GM20000 (cell line): ENCODE data around the gene CMIP.

Experiments used
- DNase-seq: peaks from one replicate; pipeline ENCODE4 v3.0.0; 2012; ENCODE audit warnings: low spot score
- TF ChIP-seq, protein P1 (sequence below): IDR thresholded peaks from 2 replicates; pipeline ENCODE4 v1.5.1; 2012; ENCODE audit warnings: mild to moderate bottlenecking, control low read depth; ENCODE audit errors: extremely low read depth, missing control alignments

Gene CMIP

DNA sequence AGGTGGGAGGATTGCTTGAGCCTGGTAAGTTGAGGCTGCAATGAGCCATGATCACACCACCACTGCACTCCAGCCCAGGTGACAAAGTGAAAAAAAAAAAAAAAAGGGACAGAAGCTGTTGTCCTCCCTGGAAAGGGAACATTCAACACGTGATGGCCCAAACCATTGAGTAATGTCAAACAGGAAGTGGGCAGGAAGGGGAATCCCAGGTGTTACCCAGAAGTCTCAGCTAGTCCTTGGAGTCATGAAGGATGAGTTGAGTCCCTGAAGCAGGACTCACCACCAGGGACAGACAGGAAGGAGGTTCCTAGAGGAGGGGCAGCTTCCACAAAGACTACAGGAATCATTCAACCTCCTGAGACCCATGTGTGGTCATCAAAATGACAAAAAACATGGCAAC, 19.8 kb upstream of the CMIP start:
- no peak for DNase-seq

DNA sequence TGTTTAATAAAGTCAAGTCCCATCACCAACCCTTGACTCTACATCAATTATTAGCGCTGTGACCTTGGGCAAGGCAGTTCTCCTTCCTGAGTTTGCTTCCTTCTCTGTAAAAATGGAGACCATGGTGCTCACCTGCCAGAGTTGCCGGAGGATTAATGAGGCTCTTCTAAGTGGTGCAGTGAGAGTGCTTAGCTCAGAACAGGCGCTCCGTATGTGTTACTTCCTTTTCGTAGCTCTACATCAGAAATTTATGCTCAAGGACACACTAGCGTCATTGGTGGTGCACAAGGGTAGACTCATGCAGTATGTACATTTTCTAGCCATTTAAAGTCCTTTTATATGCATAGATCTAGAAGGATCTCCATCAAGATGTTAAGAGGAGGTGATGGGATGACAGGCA, 17.4 kb upstream of the CMIP start:
- TF ChIP-seq, protein P1, sequence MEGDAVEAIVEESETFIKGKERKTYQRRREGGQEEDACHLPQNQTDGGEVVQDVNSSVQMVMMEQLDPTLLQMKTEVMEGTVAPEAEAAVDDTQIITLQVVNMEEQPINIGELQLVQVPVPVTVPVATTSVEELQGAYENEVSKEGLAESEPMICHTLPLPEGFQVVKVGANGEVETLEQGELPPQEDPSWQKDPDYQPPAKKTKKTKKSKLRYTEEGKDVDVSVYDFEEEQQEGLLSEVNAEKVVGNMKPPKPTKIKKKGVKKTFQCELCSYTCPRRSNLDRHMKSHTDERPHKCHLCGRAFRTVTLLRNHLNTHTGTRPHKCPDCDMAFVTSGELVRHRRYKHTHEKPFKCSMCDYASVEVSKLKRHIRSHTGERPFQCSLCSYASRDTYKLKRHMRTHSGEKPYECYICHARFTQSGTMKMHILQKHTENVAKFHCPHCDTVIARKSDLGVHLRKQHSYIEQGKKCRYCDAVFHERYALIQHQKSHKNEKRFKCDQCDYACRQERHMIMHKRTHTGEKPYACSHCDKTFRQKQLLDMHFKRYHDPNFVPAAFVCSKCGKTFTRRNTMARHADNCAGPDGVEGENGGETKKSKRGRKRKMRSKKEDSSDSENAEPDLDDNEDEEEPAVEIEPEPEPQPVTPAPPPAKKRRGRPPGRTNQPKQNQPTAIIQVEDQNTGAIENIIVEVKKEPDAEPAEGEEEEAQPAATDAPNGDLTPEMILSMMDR = no peak
- DNase-seq = no peak

More for the DNA sequence above, 19.8 kb upstream of the CMIP start:
- TF ChIP-seq, protein P1 = no peak

DNA sequence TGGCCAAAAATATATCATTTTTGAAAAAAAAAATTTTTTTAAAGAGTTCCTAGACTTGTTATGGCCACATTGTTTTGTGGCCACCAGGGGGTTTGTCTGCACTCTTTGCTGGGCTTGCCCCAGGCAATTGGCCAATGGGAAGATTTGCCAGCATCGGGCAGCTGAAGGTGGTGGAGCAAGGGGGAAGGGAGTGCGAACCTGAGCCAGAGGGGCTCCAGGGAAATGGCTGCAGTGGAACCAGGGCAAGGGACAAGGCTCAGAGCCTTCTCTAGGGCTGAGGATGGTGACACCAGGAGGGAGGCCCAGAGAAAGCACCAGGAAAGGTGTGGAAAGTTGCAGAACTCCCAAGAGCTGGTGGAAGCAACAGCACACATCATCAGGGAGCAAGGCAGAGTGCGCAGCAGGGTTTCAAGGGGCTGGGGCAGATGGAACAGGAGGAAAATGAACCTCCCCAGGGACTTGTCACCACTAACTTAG, 15.5 kb upstream of the CMIP start:
- DNase-seq = no peak
- TF ChIP-seq, protein P1 = no peak

GRCh38 chr16:81431554-81432353, 12.9 kb upstream of the CMIP start:
- TF ChIP-seq, protein P1 = no peak
- DNase-seq = no peak

DNA sequence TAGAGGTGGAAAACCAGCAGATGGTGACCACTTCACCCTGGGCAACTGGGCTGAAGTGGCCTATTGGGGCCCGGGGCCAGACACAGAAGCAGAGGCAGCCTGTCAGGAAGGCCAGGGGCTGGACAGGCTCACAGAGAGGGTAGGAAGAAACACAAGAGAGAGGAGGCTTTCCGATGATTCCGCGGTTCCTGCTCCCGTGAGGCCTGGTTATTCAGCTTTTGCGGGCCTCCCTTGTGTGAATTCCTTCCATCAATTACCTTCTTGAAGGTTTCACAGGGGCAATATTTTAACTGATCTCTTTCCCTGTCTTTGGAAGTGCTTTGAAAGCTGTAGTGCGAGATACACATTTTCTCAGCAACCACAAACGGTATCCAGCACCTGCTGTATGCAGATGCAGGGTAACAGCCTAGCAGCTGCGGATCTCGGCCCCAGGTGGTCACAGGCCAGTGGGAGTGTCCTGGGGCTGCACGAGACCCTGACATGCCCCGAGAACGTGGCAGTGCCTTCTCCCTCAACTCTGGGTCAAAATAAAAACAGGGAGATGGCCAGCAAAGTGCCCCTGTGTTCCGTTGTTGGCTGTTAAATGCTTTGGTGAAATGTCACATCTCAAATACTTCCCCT, 11.6 kb upstream of the CMIP start:
- no peak for DNase-seq
- TF ChIP-seq, protein P1 = no peak

DNA sequence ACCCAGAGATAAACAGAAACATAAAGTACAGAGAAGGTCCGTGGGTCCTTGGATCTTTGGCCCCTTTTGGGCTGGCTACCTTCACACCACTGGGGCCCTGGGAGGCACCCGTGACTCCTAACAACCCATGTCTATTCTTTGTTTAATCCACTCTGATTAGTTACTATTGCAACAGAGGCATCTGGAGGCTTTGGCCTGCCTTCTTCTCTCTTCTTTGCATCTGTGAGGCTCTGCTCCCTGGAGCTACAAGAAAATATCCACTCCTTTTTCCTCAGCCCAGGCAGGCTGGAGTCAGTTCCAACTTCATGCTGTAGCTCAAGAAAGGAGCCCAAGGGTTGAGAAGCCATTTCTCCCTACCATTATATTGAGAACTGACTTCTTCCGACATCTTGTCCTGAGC, 9.5 kb upstream of the CMIP start:
- no peak for DNase-seq
- TF ChIP-seq, protein P1 = no peak

DNA sequence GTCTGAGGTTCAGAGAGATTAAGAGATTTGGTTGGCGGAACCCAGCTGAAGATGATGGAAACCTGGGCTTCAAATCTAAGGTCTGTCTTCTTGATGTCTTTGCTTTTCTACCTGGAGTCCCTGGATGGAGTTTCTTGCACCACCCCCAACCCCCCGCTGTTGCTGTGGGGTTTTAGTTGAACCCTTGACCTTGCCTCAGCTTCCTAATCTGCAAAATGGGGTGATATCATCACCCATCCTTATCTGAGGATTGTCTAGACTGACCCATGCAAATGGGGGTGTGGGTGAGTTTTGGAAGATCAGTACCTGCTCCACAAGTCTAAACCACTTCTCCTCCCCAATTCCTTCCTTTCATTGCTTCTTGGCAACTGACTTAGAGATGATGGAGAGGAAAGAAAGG, 9.0 kb upstream of the CMIP start:
- TF ChIP-seq, protein P1 = no peak
- DNase-seq = no peak
